Measurements from ENCODE around the gene GHITM. TPM values are rescaled to one million over a fixed set of nuclear protein-coding genes. Genes with fewer than 3 reads are reported as not detected.
A peak's percentile ranks its signal among the peaks of the same experiment; 100 is the strongest.

Gene GHITM
- total RNA-seq, 1 donor, result 161 TPM

- H3K4me3 ChIP-seq (ENCODE audit: low read depth, low read length), result no peak overlapping the region
- no peak for DNase-seq (ENCODE audit: low read depth)
- TF ChIP-seq, protein P1, sequence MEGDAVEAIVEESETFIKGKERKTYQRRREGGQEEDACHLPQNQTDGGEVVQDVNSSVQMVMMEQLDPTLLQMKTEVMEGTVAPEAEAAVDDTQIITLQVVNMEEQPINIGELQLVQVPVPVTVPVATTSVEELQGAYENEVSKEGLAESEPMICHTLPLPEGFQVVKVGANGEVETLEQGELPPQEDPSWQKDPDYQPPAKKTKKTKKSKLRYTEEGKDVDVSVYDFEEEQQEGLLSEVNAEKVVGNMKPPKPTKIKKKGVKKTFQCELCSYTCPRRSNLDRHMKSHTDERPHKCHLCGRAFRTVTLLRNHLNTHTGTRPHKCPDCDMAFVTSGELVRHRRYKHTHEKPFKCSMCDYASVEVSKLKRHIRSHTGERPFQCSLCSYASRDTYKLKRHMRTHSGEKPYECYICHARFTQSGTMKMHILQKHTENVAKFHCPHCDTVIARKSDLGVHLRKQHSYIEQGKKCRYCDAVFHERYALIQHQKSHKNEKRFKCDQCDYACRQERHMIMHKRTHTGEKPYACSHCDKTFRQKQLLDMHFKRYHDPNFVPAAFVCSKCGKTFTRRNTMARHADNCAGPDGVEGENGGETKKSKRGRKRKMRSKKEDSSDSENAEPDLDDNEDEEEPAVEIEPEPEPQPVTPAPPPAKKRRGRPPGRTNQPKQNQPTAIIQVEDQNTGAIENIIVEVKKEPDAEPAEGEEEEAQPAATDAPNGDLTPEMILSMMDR (IDR thresholded peaks at IDR 0.05; ENCODE audit: insufficient read depth, low read length), result no peak
Observed at GRCh38 chr10:84190621-84191020, 51.3 kb downstream of the GHITM start.

DNA sequence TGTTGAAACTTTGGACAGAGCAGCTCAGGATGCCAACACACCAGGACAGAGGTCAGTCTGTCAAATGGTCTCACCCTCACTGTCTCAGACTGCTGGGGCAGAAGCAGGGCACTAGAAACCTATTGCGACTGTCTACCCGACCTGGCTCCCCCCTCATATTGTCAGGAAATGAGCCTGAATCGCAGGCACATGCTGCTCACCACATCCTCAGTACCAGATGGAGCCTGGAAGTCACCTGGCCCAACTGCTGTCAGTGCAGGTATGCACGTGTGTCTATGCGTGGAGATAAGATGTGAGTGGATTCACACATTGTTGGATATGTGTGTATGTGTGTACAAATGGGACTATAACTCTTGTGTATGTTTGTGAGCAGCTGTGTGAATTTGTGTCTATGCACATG is 51.8 kb downstream of the GHITM start:
- TF ChIP-seq, protein P1 (IDR thresholded peaks at IDR 0.05; ENCODE audit: insufficient read depth, low read length), result no peak
- no peak overlapping the region for H3K4me3 ChIP-seq (ENCODE audit: low read depth, low read length)
- no peak for DNase-seq (ENCODE audit: low read depth)

- TF ChIP-seq, protein P1 (IDR thresholded peaks at IDR 0.05; ENCODE audit: insufficient read depth, low read length), result no peak
- H3K4me3 ChIP-seq (ENCODE audit: low read depth, low read length), result no peak overlapping the region
- no peak for DNase-seq (ENCODE audit: low read depth)
Observed at GRCh38 chr10:84193327-84193726, 54.0 kb downstream of the GHITM start.

GRCh38 chr10:84193846-84194423 is 54.6 kb downstream of the GHITM start:
- TF ChIP-seq, protein P1 (IDR thresholded peaks at IDR 0.05; ENCODE audit: insufficient read depth, low read length), result no peak
- DNase-seq (ENCODE audit: low read depth), result peak; percentile 2
- H3K4me3 ChIP-seq (ENCODE audit: low read depth, low read length), result no peak overlapping the region

GRCh38 chr10:84194424-84195043 is 55.2 kb downstream of the GHITM start, which contains the start of gene CDHR1:
TSS of gene CDHR1 (plus strand) at chr10:84194537. CDS start at chr10:84194761, 224 bp downstream.
- TF ChIP-seq, protein P1 (IDR thresholded peaks at IDR 0.05; ENCODE audit: insufficient read depth, low read length), result no peak
- no peak within 1 kb of the TSS for H3K4me3 ChIP-seq (ENCODE audit: low read depth, low read length)
- DNase-seq (ENCODE audit: low read depth), result no peak

DNA sequence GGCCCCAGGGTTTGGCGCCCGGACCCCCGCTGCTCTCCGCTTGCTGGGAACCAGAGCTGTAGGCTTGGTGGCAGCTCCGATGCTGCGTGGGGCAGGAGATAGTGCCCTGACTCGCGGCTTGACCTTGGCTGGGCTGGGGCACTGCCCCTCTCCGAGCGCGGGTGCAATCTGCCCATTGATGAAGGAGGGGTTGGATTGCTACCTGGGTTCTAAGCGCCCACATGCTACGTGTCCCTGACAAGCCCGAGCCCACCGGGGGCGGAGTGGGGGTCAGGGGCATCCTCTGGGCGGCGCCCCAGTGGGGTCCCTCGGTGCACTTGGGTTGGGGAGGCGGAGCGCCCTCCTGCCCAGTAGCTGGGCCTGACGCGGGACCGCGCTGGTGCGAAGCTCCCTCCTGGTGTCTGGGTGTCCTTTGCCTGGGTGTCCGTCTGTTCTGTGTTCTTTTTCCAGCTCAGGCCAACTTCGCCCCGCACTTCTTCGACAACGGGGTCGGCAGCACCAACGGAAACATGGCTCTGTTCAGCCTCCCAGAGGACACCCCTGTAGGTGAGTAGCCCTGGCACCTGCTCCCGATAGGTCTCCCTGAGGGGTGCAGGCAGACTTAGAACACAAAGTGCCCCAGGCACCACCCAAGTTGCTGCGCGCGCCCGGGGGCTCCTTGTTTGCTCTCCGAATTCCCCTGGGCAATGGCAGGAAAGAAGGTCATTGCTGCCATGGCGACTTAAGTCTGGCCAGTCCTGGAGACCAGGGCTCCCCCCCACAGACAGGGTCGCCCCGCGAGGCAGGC is 55.9 kb downstream of the GHITM start:
- TF ChIP-seq, protein P1 (IDR thresholded peaks at IDR 0.05; ENCODE audit: insufficient read depth, low read length), result no peak
- H3K4me3 ChIP-seq (ENCODE audit: low read depth, low read length), result no peak overlapping the region
- no peak for DNase-seq (ENCODE audit: low read depth)

Measured in fibroblast of the aortic adventitia (primary cell).